ENCODE data around the gene DYRK3. TPM values are rescaled to one million over a fixed set of nuclear protein-coding genes. Genes with fewer than 3 reads are reported as not detected.

Gene DYRK3
- total RNA-seq, 4 donors from 2014 or later = 5.4 to 12.7 (median 5.7) TPM

GRCh38 chr1:206680279-206680678, 44.9 kb downstream of the DYRK3 start:
- no peak for TF ChIP-seq EP300 (IDR thresholded peaks at IDR 0.05)
- TF ChIP-seq, protein P1, sequence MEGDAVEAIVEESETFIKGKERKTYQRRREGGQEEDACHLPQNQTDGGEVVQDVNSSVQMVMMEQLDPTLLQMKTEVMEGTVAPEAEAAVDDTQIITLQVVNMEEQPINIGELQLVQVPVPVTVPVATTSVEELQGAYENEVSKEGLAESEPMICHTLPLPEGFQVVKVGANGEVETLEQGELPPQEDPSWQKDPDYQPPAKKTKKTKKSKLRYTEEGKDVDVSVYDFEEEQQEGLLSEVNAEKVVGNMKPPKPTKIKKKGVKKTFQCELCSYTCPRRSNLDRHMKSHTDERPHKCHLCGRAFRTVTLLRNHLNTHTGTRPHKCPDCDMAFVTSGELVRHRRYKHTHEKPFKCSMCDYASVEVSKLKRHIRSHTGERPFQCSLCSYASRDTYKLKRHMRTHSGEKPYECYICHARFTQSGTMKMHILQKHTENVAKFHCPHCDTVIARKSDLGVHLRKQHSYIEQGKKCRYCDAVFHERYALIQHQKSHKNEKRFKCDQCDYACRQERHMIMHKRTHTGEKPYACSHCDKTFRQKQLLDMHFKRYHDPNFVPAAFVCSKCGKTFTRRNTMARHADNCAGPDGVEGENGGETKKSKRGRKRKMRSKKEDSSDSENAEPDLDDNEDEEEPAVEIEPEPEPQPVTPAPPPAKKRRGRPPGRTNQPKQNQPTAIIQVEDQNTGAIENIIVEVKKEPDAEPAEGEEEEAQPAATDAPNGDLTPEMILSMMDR (IDR thresholded peaks at IDR 0.05) = no peak
- no peak for TF ChIP-seq POLR2A (IDR thresholded peaks at IDR 0.05)
- H3K4me3 ChIP-seq = no peak overlapping the region
- peaks cover 0 to 25% (median 3%) of the 10 kb centered on the region in 4 donors for H3K4me1 ChIP-seq
- no peaks in the 10 kb centered on the region for H3K9me3 ChIP-seq
- no peak for DNase-seq (ENCODE audit: low spot score in 2 of 2)
- H3K27ac ChIP-seq = no peak overlapping the region
- 39 to 47% methylated on average over 4 of the region's 4 CpGs for WGBS, 2 donors
- H3K27me3 ChIP-seq = peaks cover 0 to 11% of the 10 kb centered on the region in 2 donors
- H3K36me3 ChIP-seq = no peaks in the 10 kb centered on the region

DNA sequence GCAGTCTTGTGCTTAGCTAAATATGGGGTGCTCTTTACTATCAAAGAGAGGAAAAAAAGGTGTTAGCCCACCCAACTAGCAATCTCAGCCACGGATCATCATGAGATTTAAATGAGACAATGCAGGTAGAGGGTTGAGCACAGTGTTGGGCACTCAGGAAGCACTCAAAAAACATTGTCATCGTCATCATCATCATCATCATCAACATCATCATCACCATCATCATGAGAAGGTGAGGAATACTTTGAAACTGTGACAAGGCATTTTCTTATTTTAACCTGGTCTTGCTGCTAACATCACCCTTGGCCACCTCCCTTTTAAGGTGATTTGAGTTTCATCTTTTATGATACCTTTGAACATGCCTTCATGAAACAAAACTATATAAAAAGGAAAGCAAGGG, 46.0 kb downstream of the DYRK3 start:
- no peaks in the 10 kb centered on the region for H3K9me3 ChIP-seq
- TF ChIP-seq POLR2A (IDR thresholded peaks at IDR 0.05) (no peak), EP300 (IDR thresholded peaks at IDR 0.05) (no peak)
- TF ChIP-seq, protein P1 (IDR thresholded peaks at IDR 0.05) = no peak
- H3K36me3 ChIP-seq = no peaks in the 10 kb centered on the region
- H3K4me1 ChIP-seq = peaks cover 0 to 26% (median 3%) of the 10 kb centered on the region in 4 donors
- H3K27ac ChIP-seq = no peak overlapping the region
- WGBS, 2 donors = 59 to 75% methylated on average over 2 of the region's 2 CpGs
- peaks cover 0 to 11% of the 10 kb centered on the region in 2 donors for H3K27me3 ChIP-seq
- H3K4me3 ChIP-seq = no peak overlapping the region
- DNase-seq (ENCODE audit: low spot score in 2 of 2) = no peak

- no peak overlapping the region for H3K4me3 ChIP-seq
- no peaks in the 10 kb centered on the region for H3K36me3 ChIP-seq
- peaks cover 0 to 33% (median 9%) of the 10 kb centered on the region in 4 donors for H3K4me1 ChIP-seq
- no peaks in the 10 kb centered on the region for H3K9me3 ChIP-seq
- H3K27ac ChIP-seq = no peak overlapping the region
- TF ChIP-seq, protein P1 (IDR thresholded peaks at IDR 0.05) = no peak
- TF ChIP-seq POLR2A (IDR thresholded peaks at IDR 0.05) (no peak), EP300 (IDR thresholded peaks at IDR 0.05) (no peak)
- 80 to 81% methylated on average over 3 of the region's 3 CpGs for WGBS, 2 donors
- no peak for DNase-seq (ENCODE audit: low spot score in 2 of 2)
- peaks cover 0 to 11% of the 10 kb centered on the region in 2 donors for H3K27me3 ChIP-seq
Measured at GRCh38 chr1:206682111-206682510, 46.8 kb downstream of the DYRK3 start.

DNA sequence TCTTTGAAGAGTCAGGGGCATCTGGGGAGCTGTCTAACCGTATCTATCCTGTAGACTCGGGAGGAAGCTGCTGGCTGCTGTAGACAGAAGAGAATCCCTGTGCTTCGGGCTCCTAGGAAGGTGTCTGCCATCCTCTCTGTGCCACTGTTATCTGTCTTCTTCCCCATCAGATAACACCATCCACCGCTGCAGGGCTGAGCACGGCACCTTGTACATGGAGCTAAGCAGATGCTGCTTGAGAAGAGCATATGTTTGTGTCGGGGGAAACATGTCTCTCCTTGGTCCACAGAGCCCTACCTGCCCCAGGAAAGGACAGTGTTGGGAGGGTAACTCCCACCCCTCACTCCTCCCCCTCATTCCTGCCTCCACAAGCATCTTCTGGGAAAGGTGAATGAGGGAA, 48.0 kb downstream of the DYRK3 start:
- Histone ChIP-seq H3K27me3 (peaks cover 0 to 11% of the 10 kb centered on the region in 2 donors), H3K9me3 (no peaks in the 10 kb centered on the region), H3K4me1 (peaks cover 0 to 45% (median 21%) of the 10 kb centered on the region in 4 donors), H3K4me3 (no peak overlapping the region), H3K36me3 (no peaks in the 10 kb centered on the region), H3K27ac (no peak overlapping the region)
- WGBS, 2 donors = 83 to 87% methylated on average over 6 of the region's 6 CpGs
- no peak for DNase-seq (ENCODE audit: low spot score in 2 of 2)
- TF ChIP-seq POLR2A (IDR thresholded peaks at IDR 0.05) (no peak), EP300 (IDR thresholded peaks at IDR 0.05) (no peak)
- TF ChIP-seq, protein P1 (IDR thresholded peaks at IDR 0.05) = no peak

DNA sequence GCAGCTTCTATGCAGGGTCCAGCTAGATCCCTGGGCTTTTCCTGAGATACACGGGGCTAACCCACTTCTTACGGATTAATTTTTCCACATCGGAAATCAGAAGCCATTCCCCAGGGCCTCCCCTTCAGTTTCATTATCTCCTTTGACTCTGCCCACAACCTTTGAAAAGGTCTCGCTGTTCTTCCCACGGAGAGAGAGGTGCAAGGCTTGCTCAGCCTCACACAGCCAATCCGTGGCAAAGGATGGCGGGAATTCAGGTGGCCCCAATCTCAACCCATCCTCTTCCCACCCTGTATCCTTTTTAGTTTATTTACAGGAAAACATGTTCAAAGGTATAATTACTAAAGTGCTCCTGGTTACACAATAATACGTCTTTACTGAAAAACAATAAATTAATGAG, 48.7 kb downstream of the DYRK3 start:
- Histone ChIP-seq H3K27ac (peak overlapping the region in 1 of 4 donors; percentile 97), H3K27me3 (peaks cover 0 to 11% of the 10 kb centered on the region in 2 donors), H3K9me3 (no peaks in the 10 kb centered on the region), H3K4me3 (peak overlapping the region in 3 of 4 donors; percentile 80 to 88 (median 83)), H3K4me1 (peaks cover 0 to 52% (median 26%) of the 10 kb centered on the region in 4 donors), H3K36me3 (no peaks in the 10 kb centered on the region)
- DNase-seq (ENCODE audit: low spot score in 2 of 2) = no peak
- WGBS, 2 donors = 52 to 57% methylated on average over 8 of the region's 8 CpGs
- TF ChIP-seq, protein P1 (IDR thresholded peaks at IDR 0.05) = no peak
- no peak for TF ChIP-seq POLR2A (IDR thresholded peaks at IDR 0.05)
- no peak for TF ChIP-seq EP300 (IDR thresholded peaks at IDR 0.05)

Data from tibial nerve (tissue), 4 donors.